Stimulated activated CD4-positive, alpha-beta T cell treated with anti-CD3 and anti-CD28 coated beads, Interleukin-2, amount 100 ng/mL, for 4 hours (primary cell): ENCODE measurements around the gene NME9.

Source experiments
- DNase-seq: peaks from one replicate; pipeline ENCODE4 v3.0.0-alpha.2; 2020; ENCODE audit warnings: low read depth

Gene NME9

DNA sequence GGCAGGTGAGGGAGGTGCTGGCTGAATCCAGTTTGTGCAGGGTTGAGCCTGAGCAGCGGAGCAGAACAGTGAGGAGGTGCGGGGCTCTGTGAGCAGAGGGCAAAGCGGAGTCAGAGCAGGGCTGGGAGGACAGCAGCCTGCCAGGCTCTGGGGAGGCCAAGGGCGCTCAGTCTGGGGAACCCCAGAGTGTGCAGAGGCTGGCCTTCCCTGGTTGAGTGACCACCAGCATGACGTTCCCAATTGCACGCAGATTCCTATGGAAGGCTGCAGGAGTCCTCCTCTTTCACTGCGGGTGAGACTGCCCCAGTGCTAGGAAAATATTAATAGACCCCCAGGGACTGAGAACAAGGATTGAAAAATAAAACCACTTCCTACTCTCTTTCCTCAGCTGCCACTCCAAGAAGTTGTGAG lies 31.9 kb upstream of the NME9 start:
- no peak for DNase-seq

- DNase-seq = no peak
These were observed 31.3 kb upstream of the NME9 start for GRCh38 chr3:138360869-138361525.

GRCh38 chr3:138359919-138360868 lies 30.5 kb upstream of the NME9 start:
- no peak for DNase-seq

DNA sequence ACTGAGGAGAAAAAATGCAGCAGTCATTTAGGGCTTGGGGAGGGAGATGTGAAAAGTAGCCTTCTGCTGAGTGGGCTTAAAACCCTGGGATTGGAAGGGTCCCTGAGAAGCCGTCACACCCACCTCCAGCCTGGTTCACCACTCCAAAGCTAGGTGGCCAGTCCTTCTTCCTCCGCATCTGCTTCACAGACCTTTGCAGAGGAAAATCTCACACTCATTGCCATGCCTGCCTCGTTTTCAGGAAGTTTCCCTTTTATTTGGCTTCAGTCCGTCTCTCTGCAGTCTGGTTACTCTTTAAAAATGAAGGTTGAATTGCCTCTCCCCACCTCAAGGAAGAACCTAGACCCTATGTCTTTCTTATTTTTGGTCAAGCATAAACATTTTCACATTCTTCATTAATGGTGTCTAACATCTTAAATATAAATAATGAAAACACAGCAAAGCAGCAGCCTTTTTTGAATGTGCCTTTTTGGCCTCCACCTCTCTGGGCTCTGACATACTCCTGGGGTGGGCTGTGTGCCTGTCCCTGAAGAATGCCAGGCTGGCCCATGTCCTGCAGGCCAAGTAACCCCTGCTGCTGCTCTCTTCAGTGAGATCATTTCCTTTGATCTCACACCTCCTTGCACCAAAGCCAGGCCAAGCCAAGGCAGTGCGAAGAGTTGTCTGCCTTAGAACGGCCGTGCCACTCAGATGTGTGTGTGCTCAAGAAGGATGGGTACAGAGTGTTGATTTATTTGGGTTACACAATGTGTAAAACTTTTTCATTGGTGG lies 29.7 kb upstream of the NME9 start:
- no peak for DNase-seq

DNA sequence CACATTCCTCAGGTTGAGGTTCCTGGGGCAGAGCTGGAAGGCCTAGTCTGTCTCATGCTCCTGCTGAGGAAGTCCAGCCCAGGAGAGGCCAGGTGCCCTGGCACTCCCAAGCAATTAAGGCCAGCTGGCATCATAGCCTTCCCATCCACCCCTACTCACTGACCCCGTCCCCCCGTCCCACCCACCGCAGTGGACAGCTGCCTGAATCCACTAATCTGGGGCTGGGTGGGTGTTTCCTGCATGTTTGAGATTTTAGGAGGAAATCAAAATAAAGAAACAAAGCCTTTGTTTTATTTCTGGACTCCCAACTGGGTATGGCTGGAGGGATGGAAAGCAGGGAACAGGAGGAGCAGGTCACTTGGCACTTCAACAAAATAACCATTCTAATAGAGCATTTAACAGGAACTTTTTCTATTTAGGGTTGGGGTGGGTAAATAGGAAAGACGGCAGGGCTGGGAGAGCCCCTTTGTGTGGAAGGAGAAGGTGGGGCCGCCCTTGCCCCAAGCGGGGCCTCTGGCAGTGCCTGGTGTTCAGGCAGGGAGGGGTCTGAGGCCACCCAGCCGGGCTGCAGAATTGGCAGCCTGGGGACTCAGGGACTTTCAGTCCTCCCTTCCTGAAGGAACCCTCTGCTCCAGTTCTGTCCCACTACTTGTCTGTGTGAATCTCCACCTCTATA lies 27.2 kb upstream of the NME9 start:
- DNase-seq = no peak

DNA sequence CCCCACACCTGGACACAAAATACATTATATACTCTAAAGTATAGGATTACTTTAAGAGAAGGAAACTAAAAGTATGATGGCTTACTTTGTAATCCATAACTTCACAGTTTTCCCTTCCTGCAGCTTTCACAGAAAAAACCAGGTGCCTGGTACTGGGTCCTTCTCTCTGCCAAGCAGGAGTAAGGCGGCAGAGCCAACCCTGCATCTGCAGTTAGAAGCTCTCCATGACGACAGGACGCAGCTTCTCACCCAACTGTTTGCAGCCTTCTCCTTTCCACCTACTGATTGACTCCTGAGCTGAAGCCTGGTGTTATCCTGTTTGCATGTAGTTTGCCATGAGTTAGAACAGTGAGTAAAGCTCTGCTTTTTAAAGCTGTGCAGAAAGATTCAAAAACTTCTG lies 25.4 kb upstream of the NME9 start:
- DNase-seq = no peak

DNA sequence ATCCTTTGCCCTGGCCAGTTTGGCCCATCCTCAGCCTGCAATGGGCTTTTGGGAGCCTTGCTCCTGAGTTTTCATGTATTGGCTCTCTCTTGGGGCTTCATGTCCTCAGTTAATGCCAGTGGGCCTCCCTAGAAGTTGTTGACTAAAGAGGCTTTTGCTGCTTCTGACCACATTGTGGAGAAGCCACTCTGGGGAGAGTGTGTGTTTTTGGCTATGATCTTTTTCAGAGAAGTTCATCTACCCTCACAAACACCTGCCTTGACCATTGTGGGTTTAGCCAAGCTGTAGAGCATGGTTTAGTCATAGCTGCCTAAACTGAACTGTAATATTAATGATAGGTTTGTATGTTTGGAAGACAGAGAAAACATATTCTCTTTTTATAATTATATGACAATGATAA lies 24.7 kb upstream of the NME9 start:
- DNase-seq = no peak

DNA sequence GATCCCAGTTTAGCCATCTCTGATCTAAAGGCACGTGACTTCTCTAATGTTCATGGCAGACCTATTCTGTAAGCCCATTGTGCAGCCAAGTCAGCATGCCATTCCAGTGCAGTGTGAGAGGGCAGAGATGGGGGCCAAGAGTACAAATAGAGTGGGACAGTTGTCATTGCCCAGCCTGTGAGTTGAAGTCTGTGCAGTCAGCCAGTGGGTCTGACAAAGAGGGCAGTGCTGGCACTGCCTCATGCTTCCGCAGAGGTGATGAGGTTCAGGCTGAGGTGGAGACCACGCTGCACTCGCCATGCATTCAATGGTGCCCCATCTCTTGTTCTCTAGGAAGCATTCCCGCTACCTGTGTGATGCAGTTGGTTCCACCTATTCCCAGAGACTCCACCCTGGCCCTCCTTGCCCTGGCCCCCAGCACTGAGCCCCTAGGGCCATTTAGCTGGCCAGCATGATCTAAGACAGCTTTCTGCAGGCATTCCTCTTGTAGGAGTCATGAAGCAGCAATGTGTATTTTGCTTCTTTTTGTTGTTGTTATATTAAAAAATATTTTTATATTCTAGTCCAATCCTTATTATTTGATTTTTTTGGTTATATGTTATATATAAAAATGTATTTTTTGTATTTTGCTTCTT lies 22.4 kb upstream of the NME9 start:
- DNase-seq = no peak

GRCh38 chr3:138351151-138351550 lies 21.5 kb upstream of the NME9 start:
- no peak for DNase-seq

- DNase-seq = no peak
These were observed 20.4 kb upstream of the NME9 start for GRCh38 chr3:138349926-138350665.

GRCh38 chr3:138348754-138349739 lies 19.4 kb upstream of the NME9 start:
- no peak for DNase-seq

DNA sequence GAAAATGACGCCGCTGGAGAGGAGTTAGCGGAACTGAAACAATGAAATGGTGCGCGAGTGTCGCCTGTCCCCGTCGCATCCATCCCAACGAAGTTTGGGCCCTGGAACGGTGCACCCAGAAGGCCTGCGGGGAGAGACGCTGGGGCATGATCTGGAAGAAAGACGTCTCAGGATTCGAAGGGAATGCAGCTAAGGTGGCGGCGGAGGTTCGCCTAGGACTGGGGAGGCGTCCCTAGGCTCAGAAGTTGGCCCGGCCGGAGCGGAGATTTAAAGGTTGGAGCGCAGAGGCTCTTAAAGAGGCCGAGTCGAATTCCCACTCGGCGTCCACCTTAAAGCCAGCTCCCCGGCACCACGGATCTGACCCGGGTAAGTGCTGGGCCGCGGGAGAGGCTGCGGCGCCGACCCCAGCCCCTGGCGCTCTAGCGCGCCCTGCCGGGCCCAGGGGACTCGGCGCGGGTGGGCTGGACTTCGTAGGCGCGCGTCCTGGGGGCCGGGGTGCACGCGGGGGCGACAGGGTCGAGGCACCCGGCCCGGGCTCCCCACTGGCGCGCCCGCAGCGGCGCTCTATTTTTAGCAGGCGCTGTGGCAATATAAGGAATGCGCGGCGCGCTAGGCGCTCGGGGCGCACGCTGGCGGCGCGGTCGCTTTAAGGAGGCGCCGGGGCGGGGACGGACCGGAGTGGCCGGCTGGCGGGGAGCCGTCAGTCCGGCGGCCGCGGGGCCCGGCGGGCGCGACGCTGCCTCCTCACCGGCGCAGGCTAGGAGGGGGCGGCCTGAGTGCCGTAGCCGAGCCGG lies 18.5 kb upstream of the NME9 start, which contains the start of gene MRAS:
Gene MRAS, plus strand, starts transcription at position 620 of the 794 bp plus-strand sequence. CDS start 24,305 bp downstream, outside the sequence.
- DNase-seq = no peak

DNA sequence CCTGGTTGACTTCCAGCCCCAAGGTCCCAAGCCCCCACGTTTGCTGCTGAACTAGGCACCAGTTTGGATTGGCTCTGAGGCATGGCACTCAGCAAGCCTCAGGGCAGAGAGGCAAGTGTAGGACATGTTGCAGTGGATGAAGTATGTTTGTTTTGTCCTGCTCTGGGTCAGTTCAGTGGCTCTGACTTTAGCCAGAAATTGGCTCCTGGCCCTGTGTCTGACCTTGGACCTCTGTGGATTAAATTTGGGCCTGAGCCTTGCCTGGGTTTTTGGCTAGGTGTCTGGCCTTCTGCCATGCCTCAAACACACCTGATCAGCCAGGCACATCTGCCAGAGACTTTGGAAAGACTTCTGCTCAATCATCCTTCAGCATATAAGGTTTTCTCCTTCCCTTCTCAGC lies 15.1 kb upstream of the NME9 start:
- no peak for DNase-seq

DNA sequence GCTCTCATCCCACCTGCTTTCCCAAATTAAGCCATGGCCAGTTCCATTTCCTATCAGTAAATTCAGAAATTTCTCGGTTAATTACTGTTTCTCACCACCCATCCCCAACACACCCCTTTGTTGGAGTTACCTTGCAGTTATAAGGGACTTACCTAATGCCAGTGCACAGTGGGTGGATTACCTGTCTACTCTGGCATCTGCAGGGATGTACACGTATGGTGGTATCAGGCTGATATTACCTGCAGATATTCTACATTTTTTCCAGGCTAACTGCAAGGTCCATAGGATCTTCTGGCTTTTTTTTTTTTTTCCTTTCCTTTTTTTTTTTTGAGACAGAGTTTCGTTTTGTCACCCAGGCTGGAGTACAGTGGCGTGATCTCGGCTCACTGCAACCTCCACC lies 10.9 kb upstream of the NME9 start:
- DNase-seq = no peak

DNA sequence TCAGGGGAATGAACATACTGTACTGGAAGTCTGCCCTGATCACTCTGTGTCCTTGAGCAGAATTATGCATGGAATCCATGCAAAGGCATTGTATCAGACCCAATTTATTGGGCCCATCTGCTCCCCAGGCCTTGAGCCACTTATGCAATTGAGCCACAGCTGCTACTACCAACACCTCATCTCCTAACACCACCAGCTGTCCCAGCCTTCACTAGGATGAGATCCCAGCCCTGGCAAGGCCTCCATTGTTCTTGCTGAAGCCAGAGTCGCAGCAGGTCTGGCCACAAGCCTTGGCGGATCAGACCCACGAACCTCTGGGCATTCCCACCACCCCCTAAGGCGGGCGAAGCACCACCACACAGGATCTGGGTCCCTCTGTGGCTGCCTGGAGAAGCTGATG lies 9.2 kb upstream of the NME9 start:
- DNase-seq = no peak

DNA sequence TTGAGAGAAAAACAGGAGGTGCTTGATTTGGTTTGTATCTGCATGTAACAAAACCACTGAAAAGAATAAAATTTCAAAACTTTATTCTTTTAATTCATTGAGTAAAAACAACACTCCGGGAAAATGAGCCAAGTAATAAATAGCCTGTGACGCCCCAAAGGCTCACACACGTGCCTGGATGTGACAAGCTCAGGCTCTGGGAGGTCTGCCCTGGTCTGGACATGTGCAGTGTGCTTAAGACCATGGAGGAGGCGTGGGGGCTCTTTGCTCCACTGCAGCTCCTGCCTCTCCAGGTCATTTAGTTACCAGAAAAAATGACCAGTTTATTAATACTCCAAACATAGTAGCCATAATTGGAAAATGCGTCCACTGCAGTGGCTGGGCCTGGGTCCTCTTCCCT lies 8.6 kb upstream of the NME9 start:
- DNase-seq = no peak

DNA sequence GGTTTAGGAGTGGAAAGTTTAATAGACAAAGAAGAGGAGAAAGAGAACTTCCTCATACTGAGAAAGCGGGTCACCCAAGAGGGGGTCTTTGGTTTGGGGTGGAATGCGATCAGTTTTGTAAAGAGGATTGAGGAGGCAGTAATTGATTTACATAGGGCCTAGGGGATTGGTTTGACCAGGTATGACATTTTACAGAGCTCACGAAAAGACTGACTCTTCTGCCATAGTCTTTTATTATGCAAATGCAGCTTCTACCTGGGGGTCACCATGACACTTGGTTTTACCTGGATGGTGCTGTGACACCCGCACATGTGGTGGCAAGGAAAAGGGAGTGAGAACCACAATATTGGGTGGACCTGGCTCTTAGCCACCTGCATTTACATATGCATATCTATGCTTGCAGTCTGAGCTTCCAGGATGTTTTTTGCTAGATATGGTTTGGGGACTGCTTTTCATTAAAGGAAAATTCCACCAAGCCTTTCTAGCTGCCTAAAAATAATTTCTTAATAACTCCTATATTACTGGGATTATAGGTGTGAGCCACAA lies 6.9 kb upstream of the NME9 start:
- DNase-seq = no peak

GRCh38 chr3:138334608-138335007 lies 5.0 kb upstream of the NME9 start:
- DNase-seq = no peak
